SH-SY5Y (cell line): ENCODE results near the gene APOLD1.

Source experiments
- GATA2 ChIP-seq: IDR thresholded peaks from 2 replicates; pipeline ENCODE4 v1.6.1; 2011; ENCODE audit warnings: mild to moderate bottlenecking, low read depth, low read length
- GATA3 ChIP-seq: IDR thresholded peaks from 2 replicates; pipeline ENCODE4 v1.6.1; 2011; ENCODE audit warnings: low read depth, mild to moderate bottlenecking, low read length, moderate library complexity

DNA sequence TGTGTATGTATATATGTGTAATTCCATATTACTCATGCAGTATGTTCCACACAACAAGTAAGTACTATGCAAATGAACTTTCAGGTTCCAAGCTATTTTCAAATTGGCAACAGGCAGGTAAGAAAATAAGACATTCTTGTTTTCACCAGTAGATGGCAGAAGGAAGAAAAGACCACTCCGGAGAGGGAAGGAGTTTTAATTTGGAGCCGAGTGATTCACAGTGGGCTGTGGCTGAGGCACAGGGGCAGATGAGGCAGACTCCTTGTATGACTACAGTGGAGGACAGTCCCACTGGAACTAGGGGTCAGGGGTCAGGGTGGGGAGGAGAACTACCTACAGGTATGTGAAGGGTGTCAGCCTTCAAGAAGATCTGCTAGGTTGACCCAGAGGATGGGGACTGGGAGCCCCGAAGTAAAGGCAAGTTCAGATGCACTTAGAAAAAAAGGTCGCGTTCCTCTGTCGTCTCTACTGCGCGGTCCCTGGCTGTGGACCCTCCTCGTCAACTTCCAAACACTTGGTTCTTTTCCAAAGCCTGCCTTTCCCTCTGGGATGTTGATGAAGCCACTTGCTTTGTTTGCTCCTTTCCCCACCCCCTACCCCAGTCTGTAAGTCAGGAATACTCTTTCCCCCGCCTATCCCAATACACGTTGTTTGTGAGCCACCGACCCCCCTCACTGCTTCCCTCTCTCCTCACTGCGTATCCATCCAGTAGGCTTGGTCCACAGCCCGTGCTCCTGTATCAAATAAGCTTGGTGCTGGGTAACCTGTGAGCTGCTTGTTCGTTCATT lies 51.8 kb downstream of the APOLD1 start:
- TF ChIP-seq GATA2 (no peak), GATA3 (no peak)
